Measurements from ENCODE around the gene AJAP1. TPM values are rescaled to one million over a fixed set of nuclear protein-coding genes. Genes with fewer than 3 reads are reported as not detected.

Gene AJAP1
- polyA plus RNA-seq, 1 of the 3 experiments (the other 2 are of a cell fraction) = not detected

- 46% methylated on average over 9 of the region's 9 CpGs for WGBS (ENCODE audit: low lambda C conversion rate)
- Histone ChIP-seq H3K9me3 (no peaks in the 10 kb centered on the region), H3F3A (replicated peaks; ENCODE audit: insufficient read depth) (no peaks in the 10 kb centered on the region), H3K4me2 (no peak overlapping the region), H3K36me3 (replicated peaks in 1 of 2; ENCODE audit: control insufficient read depth in 1 of 2, insufficient read depth in 2 of 2, low read length in 1 of 2) (no peaks in the 10 kb centered on the region), H3K4me1 (ENCODE audit: control insufficient read depth in 1 of 2, insufficient read depth in 2 of 2, low read depth in 1 of 2, low read length in 1 of 2) (peaks cover 0 to 23% of the 10 kb centered on the region in 2 experiments; a peak in 1 of 4 replicates), H2AFZ (ENCODE audit: low read depth) (no peak overlapping the region), H4K20me1 (ENCODE audit: insufficient read depth) (no peaks in the 10 kb centered on the region), H3K4me3 (ENCODE audit: low read depth in 2 of 2, low read length in 1 of 2) (no peak overlapping the region), H3K27me3 (ENCODE audit: insufficient read depth) (no peaks in the 10 kb centered on the region), H3K27ac (ENCODE audit: low read depth in 2 of 2, low read length in 1 of 2) (no peak overlapping the region), H3K9me2 (no peaks in the 10 kb centered on the region), H3K9ac (no peak overlapping the region), H3K79me2 (ENCODE audit: insufficient read depth) (no peaks in the 10 kb centered on the region)
- peak; percentile 61 for DNase-seq
- CTCF ChIA-PET = interaction anchor here (0.7 to 1.6 kb wide), 2 partner anchors 119 to 1333 kb away, joined by 3 to 5 read pairs; no protein-coding TSS in a partner anchor
- POLR2A ChIA-PET = no interaction called here
- TF ChIP-seq EP300 (IDR thresholded peaks at IDR 0.05; ENCODE audit: borderline replicate concordance in 1 of 2, low read depth in 1 of 2, low read length in 1 of 2) (peak in 1 of 2 experiments; percentile 19; a peak in 1 of 4 replicates), NRF1 (IDR thresholded peaks at IDR 0.05; ENCODE audit: low read depth, low read length) (no peak)
Measured at GRCh38 chr1:4775506-4775905, 121.1 kb downstream of the AJAP1 start.

GRCh38 chr1:4778056-4778455 is 123.6 kb downstream of the AJAP1 start:
- Histone ChIP-seq H3K9me3 (no peaks in the 10 kb centered on the region), H3K36me3 (replicated peaks in 1 of 2; ENCODE audit: control insufficient read depth in 1 of 2, insufficient read depth in 2 of 2, low read length in 1 of 2) (no peaks in the 10 kb centered on the region), H3K27ac (ENCODE audit: low read depth in 2 of 2, low read length in 1 of 2) (no peak overlapping the region), H4K20me1 (ENCODE audit: insufficient read depth) (no peaks in the 10 kb centered on the region), H3K4me2 (no peak overlapping the region), H3K9ac (no peak overlapping the region), H3K27me3 (ENCODE audit: insufficient read depth) (no peaks in the 10 kb centered on the region), H3K79me2 (ENCODE audit: insufficient read depth) (no peaks in the 10 kb centered on the region), H2AFZ (ENCODE audit: low read depth) (no peak overlapping the region), H3K4me3 (ENCODE audit: low read depth in 2 of 2, low read length in 1 of 2) (no peak overlapping the region), H3K4me1 (ENCODE audit: control insufficient read depth in 1 of 2, insufficient read depth in 2 of 2, low read depth in 1 of 2, low read length in 1 of 2) (peaks cover 0 to 23% of the 10 kb centered on the region in 2 experiments; a peak in 1 of 4 replicates), H3K9me2 (no peaks in the 10 kb centered on the region), H3F3A (replicated peaks; ENCODE audit: insufficient read depth) (no peaks in the 10 kb centered on the region)
- ChIA-PET CTCF (interaction anchor here (0.6 to 6.1 kb wide), 20 partner anchors 9 to 968 kb away, joined by 3 to 70 read pairs (median 4); no protein-coding TSS in a partner anchor), POLR2A (no interaction called here)
- WGBS (ENCODE audit: low lambda C conversion rate) = 28% methylated on average over 7 of the region's 7 CpGs
- DNase-seq = peak; percentile 69
- TF ChIP-seq SMC3 (IDR thresholded peaks at IDR 0.05; ENCODE audit: low read depth, low read length) (peak; percentile 19; the same call in 1 of the 2 replicates), RAD21 (IDR thresholded peaks at IDR 0.05; ENCODE audit: low read length) (peak; percentile 56; the same call in 1 of the 2 replicates), USF1 (IDR thresholded peaks at IDR 0.05; ENCODE audit: borderline replicate concordance, low read depth) (no peak), MAX (IDR thresholded peaks at IDR 0.05; ENCODE audit: low read depth) (no peak), GATA2 (CRISPR knock-in tag; IDR thresholded peaks at IDR 0.05) (peak; percentile 86)

GRCh38 chr1:4781646-4782045 is 127.2 kb downstream of the AJAP1 start:
- ChIA-PET POLR2A (interaction anchor here (0.9 kb wide), 1 partner anchor 19 kb away, joined by 3 read pairs; no protein-coding TSS in a partner anchor), CTCF (interaction anchor here (1.2 to 6.1 kb wide), 5 partner anchors 9 to 964 kb away, joined by 3 to 70 read pairs (median 3); no protein-coding TSS in a partner anchor)
- Histone ChIP-seq H3K9ac (no peak overlapping the region), H3K9me2 (no peaks in the 10 kb centered on the region), H3K27me3 (ENCODE audit: insufficient read depth) (no peaks in the 10 kb centered on the region), H3K27ac (ENCODE audit: low read depth in 2 of 2, low read length in 1 of 2) (no peak overlapping the region), H2AFZ (ENCODE audit: low read depth) (no peak overlapping the region), H3K79me2 (ENCODE audit: insufficient read depth) (no peaks in the 10 kb centered on the region), H4K20me1 (ENCODE audit: insufficient read depth) (no peaks in the 10 kb centered on the region), H3K4me3 (ENCODE audit: low read depth in 2 of 2, low read length in 1 of 2) (no peak overlapping the region), H3K9me3 (no peaks in the 10 kb centered on the region), H3K4me1 (ENCODE audit: control insufficient read depth in 1 of 2, insufficient read depth in 2 of 2, low read depth in 1 of 2, low read length in 1 of 2) (peaks cover 0 to 10% of the 10 kb centered on the region in 2 experiments; a peak in 1 of 4 replicates), H3K36me3 (replicated peaks in 1 of 2; ENCODE audit: control insufficient read depth in 1 of 2, insufficient read depth in 2 of 2, low read length in 1 of 2) (no peaks in the 10 kb centered on the region), H3F3A (replicated peaks; ENCODE audit: insufficient read depth) (no peaks in the 10 kb centered on the region), H3K4me2 (no peak overlapping the region)
- no peak for TF ChIP-seq JUND (IDR thresholded peaks at IDR 0.05)
- TF ChIP-seq FOXM1 (IDR thresholded peaks at IDR 0.05; ENCODE audit: low read depth) = no peak
- no peak for TF ChIP-seq ZBTB33 (IDR thresholded peaks at IDR 0.05; ENCODE audit: borderline replicate concordance, low read depth)
- WGBS (ENCODE audit: low lambda C conversion rate) = 61% methylated on average over 4 of the region's 14 CpGs
- no peak for DNase-seq

All from SK-N-SH (cell line).